ENCODE measurements around the gene RPP14.
"Not testable (repeated sequence)": the region's sequence is repeated elsewhere in the genome, so short reads cannot be mapped to it uniquely, and the experiment has no call there.

RPP14 gene

DNA sequence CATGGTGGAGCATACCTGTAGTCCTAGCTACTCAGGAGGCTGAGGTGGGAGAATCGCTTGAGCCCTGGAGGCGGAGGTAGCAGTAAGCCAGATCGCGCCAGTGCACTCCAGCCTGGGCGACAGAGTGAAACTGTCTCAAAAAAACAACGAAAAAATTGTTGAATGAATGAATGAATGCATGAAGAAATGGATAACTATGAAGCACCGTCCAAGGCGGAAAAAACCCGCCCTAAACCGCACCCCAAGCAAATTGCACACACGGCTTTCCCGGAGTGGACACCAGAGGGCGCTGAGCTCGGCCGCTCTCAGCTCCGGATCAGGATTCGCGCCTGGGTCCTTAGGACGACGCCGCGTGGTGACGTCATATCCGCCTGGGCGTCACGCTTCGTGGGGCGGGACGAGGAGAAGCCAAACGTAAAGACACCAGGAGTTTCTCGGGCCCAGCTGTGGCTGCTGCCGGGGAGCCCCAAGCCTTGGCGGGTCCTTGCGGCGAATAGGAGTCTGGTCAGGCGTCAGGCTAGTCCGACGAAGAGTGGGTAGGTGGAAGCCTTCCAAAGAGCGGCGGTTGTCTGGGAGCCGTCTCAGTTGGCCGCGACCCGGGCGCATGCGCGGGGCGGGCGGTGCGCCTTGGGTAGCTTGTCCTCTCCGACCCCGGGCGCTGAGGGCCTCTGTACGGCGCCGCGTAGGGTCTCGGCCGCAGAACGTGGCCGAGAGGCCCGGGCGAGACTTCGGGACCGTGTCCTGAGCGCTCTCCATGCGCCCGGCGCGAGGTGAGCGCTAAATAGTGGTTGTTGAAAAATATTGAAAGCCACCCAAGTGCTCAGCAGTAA, at the start of gene RPP14, which contains the start of gene HTD2:
Gene RPP14 (plus strand): TSS at position 364 of the 830 bp plus-strand sequence. CDS start 4,085 bp downstream, outside the sequence.
Gene HTD2 (plus strand): TSS at position 639 of the 830 bp plus-strand sequence. CDS start 11,094 bp downstream, outside the sequence.
- peak; percentile 83 for DNase-seq

DNA sequence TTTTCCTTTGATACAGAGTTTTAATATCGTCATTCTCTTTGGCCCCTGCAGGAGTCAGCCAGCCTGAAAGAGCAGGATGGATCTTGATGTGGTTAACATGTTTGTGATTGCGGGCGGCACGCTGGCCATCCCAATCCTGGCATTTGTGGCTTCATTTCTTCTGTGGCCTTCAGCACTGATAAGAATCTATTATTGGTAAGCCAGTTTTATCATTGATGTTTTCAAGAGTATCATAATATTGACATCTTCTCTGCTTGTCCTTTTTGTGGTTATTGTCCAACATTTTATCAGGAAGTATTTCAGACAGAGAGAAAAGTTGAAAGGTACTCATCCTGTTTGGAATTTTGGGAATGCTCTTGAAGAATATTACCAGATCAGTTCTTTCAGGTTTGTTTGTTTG, 49.5 kb upstream of the RPP14 start:
- no peak for DNase-seq

DNA sequence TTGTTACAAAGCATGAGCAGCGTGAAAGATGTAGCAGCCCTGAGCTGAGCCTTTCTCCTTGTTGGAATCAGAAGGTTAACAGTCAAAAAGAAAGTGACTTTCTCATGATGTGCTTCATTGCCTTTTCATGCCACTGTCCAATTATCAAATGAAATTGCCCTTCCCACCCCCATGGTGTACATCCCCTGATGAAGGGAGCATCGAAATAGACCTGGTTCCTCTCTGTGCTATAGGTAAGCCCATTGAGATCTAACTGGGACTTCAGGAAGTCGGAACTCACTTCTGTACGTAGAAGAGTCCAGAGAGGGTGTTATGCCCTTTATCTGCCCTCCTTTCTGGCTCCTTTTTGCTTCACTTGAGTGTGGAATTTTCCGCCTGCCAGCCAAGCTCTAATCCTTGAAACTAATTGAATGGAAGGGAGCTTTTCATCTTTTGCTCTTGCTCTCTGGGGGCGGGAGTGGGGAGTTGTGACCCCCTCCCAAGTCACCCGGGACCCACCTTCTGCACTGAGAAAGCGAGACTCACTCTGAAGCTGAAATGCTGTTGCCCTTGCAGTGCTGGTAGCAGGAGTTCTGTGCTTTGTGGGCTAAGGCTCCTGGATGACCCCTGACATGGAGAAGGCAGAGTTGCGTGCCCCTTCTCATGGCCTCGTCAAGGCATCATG, 47.5 kb upstream of the RPP14 start:
- DNase-seq: no peak

DNA sequence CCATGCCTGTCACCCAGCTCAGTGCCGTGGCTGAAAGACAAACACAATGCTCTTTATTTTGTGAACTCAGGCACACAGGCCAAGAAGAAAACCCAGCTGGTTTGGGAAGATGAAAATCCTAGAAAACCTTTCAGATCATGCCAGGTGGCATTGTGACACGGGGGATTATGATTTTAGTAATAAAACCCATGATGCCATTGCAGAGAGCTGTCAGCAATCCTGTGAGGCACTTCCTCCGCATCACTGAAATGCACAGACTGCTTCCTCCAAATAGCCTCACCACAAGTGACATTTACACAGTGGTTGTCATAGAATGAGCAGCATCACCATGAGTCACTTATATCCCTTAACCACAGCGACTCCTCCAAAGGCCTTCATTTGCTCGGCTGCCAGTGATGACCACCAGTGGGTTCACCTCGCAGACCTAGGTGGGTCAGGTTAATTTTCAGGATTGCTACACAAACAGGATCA, 45.7 kb upstream of the RPP14 start:
- DNase-seq: no peak

DNA sequence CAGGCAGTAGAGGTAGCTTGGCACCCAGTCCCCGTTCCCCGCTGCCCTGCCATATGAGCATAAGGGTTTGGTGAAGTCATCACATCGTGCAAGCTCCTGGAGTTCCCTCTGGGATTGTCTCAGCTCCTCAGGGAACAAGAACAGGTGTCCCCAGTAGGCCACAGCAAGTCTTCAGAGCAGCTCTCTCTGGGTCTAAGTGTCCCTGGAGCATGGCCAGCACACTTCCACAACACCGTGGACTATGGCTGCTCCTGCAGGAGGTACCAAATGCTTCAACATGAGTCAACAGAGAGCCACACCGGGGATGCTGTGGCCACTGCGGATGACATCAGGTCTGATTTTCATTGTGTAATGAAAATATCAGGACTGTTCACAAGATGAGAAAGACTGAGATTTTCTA, 45.3 kb upstream of the RPP14 start:
- DNase-seq: no peak

DNA sequence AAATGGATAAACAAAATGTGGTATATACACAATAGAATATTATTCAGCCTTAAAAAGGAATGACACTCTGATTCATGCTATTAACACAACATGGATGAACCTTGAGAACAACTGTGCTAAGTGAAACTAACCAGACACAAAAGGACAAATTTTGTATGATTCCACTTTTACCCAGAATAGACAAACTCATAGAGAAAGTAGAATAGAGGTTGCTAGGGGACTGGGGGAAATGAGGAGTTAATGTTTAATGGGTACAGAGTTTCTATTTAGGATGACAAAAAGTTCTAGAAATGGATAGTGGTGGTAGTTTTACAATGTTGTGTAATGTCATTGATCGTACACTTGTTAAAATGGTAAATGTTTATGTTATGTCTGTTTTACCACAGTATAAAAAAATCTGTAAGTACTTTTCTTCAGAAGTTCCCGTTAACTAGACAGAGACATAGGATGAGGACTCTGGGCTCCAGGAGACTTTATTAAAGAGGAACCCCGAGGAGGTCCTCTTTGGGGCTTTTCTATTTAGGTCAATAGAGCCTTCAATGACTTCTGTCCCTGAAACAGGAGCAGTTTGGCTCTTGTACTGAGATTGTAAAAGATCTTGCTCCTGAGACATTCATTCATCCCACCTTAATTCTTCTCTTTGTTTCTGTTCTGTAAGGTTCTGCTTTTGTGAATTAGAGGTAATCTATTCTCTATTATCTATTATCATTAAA, 43.9 kb upstream of the RPP14 start:
- no peak for DNase-seq

DNA sequence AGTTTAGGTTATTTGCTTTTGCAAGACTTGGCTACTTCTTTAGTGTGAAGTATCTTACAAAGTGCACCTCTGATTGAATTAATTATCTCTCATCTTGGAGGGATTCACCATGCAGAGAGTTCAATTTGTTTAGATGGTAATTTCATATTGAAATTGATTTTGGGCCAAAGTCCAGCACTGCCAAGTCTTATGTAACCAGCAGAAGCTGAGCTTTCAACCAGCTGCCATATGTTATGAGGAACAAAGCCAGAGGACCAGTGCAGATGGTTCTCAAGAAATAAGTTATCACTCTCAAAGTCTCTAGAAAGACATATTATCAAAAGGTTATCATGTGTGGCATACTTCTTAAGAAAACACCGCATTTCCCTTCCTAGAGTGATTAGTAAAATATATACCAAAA, 39.5 kb upstream of the RPP14 start:
- no peak for DNase-seq

DNA sequence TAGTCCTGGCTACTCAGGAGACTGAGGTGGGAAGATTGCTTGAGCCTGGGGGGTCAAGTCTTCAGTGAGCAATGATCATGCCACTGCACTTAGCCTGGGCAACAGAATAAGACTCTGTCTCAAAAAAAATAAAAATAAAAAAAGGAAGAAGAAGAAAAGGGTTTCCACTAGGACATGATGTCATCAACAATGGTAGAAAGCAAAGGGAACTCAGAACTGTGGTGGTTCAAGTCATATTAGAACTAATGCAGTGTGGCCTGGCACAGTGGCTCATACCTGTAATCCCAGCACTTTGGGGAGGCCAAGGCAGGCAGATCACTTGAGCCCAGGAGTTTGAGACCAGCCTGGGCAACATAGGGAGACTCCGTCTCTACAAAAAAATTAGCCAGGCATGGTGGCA, 38.5 kb upstream of the RPP14 start:
- DNase-seq: not testable (repeated sequence)

DNA sequence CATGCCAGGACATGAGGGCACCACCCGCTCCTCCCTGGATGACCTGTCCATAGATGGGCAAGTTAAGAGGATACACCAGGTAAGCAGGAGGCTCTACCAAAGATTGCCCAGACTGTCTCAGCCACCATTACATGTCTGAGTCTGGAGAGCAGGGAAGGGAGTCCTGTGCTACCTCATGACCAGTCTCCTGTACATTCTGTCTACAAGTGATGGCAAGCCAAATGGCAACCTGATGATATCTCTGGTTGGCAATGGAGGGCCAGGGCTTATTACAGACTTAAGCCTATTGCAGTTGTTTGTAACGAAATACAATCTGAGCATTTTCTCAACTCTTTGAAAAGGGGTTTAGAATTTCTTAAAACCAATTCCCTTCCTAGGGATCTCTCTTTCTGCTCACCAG, 36.7 kb upstream of the RPP14 start:
- no peak for DNase-seq

DNA sequence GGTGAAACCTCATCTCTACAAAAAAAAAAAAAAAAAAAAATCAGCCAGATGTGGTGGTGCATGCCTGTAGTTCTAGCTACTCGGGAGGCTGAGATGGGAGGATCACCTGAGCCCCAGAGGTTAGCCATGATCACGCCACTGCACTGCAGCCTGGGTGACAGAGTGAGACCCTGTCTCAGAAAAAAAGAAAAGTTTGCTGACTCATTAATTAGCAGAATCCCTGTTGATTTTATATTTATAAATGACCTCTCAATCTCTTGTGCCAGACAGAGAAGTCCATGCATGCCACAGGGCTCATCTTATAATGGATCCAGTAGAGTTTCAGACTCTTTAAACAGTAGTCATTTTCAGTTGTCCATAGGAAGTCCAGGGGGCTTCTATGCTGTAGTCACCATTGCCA, 35.6 kb upstream of the RPP14 start:
- no peak for DNase-seq

DNA sequence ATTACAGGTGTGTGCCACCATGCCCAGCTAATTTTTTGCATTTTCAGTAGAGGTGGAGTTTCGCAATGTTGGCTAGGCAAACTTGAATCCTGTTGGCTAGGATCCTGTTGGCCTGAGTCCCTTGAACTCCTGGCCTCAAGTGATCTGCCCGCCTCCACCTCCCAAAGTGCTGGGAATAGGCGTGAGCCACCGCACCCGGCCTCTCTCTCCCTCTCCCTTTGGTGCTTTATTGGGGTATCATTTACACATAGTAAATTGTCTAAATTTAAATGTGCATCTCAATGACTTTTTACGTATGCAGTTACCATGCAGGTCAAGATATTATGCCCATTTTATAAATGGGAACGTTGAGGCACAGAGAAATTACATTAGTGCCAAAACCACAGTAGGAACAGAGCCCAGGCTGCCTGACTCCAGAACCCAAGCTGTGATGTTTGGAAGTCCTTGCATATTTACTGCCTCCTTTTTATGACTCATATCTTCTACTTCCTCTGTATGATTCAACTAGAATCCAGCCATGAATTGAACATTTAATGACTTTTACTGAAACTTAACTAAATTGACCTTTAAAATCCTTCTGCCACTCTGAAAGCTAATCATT, 34.0 kb upstream of the RPP14 start:
- DNase-seq: no peak

DNA sequence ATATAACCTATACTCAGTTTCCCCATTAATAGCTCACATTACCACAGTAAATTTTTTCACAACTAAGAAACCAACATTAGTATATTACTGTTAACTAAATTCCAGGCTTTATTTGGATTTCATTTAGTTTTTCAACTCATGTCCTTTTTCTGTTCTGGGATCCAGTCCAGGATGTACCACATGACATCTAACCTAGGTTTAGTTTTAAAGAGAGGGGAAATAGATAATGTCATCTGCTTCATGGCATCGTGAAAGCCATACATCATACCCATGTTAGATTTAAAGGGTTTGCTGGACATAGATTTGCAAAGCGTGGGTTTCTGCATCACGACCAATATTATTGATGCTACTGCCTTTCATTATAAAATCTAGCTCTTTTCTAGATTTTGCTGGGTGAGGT, 33.2 kb upstream of the RPP14 start:
- DNase-seq: no peak

DNA sequence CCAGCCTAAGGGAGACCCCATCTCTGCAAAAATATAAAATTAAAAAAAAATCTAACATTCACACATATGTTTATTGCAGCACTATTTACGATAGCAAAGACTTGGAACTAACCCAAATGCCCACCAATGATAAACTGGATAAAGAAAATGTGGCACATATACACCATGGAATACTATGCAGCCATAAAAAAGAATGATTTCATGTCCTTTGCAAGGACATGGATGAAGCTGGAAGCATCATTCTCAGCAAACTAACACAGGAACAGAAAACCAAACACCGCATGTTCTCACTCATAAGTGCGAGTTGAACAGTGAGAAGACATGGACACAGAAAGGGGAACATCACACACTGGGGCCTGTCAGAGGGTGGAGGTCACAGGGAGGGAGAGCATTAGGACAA, 32.7 kb upstream of the RPP14 start:
- DNase-seq: not testable (repeated sequence)

DNA sequence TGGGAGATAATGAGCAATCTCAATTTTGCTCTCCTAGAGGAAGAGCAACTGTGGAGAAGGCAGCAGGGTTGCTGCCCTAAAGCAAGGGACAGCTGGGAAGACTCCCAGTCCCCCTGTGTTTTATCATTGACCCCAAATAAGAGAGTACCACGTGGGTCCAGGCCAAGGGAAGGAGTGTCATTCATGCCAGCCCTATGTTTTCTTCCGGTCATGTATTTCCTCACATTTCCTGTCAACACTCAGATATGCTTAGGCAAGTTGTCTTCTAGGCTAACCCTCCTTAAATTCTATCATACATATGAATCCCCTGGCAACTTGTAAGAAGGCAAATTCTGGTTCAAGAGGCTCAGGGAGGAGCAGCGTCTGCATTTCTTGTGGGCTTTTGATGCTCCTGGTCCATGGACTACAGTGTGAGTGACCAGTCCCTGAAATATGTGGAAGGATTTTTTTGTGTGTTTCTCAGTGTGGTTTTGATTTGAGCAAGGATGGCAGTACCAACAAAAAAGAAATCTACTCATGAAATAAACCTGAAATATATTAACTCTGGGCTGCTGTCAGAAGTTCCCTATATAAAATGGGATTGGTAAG, 31.9 kb upstream of the RPP14 start:
- no peak for DNase-seq

DNA sequence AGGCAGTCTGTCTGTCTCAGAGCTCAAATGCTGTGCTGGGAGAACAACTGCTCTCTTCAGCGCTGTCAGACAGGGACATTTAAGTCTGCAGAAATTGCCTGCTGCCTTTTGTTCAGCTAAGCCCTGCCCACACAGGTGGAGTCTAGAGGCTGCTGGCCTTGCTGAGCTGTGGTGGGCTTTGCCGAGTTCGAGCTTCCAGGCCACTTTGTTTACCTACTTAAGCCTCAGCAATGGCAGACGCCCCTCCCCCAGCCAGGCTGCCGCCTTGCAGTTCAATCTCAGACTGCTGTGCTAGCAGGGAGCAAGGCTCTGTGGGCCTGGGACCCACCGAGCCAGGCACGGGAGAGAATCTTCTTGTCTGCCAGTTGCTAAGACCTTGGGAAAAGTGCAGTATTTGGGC, 25.0 kb upstream of the RPP14 start:
- no peak for DNase-seq

DNA sequence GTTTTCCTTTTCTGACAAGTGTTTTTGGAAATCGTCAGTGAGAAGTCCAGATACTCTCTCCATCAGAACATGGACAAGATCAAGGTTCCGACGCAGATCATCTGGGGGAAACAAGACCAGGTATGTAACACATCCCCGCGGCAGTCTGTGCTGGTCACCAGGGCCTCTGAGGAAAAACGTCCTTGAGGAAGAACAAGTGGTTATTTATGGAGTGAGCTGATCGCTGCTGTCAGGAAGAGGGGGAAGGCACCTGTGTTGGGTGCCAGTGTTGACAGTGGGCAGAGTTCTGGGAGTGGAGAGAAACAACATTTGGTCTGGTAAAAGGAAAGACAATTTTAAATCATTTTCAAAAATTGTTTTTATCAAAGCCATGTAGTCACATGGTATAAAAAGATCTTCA, 20.7 kb upstream of the RPP14 start:
- no peak for DNase-seq

DNA sequence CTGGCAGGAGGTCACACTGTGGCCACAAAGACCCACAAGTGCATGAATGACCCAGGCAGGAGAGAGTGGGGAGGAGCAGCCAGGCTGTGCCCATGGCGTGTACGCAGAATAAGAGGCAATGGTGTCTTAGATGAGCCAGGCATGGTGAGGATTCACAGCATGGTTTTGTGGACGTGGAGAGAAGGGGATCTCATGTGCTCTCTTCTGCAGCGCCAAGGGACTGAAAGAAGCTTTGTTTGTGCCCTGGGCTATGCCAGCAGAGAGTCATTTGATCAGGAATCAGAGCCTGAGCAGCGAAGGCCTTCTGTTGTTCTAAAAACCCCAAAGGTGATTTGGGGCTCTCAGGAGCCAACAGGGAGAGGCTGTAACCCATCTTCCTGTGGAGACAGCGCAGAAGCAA, 18.7 kb upstream of the RPP14 start:
- no peak for DNase-seq

DNA sequence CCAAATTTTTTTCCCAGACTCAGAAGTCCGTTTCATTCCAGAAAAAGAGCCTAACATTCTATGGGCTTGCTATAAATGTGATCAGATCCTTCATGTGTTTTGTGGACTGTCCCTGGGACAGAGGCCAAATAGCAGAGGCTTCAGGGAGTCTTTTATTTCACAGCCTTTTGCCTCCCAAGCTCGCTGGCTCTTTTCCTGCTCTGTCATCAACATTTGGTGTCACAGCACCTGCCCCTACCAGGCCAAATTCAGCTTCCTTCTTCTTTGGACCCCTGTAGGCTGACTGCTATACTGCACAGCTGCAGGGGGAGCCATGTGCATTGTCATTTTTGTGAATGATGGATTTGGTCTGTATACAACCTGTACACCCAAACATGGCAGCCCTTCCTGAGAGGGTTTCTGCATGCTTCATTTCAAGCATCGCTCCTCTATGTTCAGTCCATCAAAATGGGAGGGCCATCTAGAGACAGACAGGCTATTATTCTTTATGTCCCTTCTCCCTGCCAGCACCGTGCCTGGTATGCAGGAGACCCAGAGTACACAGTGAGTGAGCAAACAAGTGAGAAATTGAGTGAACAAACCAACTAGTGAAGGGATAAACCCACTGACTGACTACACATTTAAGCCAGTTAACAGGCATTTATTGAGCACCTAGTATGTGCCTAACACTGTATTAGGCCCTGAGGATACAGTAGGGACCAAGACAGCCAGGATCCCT, 17.9 kb upstream of the RPP14 start:
- DNase-seq: no peak

DNA sequence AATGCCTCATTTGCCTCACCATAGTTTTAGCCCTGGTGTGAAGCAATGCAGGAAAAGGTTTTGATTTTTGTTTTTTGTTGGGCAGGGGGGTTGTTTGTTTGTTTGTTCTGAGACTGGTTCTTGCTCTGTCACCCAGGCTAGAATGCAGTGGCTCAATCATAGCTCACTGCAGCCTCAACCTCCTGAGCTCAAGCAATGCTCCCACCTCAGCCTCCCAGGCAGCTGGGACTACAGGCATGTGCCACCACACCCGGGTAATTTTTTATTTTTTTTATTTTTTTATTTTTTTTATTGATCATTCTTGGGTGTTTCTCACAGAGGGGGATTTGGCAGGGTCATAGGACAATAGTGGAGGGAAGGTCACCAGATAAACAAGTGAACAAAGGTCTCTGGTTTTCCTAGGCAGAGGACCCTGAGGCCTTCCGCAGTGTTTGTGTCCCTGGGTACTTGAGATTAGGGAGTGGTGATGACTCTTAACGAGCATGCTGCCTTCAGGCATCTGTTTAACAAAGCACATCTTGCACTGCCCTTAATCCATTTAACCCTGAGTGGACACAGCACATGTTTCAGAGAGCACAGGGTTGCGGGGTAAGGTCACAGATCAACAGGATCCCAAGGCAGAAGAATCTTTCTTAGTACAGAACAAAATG, 17.0 kb upstream of the RPP14 start:
- DNase-seq: not testable (repeated sequence)

DNA sequence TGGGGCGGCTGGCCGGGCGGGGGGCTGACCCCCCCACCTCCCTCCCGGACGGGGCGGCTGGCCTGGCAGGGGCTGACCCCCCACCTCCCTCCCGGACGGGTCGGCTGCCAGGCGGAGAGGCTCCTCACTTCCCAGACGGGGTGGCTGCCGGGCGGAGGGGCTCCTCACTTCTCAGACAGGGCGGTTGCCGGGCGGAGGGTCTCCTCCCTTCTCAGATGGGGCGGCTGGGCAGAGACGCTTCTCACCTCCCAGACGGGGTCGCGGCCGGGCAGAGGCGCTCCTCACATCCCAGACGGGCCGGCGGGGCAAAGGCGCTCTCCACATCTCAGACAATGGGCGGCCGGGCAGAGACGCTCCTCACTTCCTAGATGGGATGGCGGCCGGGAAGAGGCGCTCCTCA, 15.6 kb upstream of the RPP14 start:
- not testable (repeated sequence) for DNase-seq

DNA sequence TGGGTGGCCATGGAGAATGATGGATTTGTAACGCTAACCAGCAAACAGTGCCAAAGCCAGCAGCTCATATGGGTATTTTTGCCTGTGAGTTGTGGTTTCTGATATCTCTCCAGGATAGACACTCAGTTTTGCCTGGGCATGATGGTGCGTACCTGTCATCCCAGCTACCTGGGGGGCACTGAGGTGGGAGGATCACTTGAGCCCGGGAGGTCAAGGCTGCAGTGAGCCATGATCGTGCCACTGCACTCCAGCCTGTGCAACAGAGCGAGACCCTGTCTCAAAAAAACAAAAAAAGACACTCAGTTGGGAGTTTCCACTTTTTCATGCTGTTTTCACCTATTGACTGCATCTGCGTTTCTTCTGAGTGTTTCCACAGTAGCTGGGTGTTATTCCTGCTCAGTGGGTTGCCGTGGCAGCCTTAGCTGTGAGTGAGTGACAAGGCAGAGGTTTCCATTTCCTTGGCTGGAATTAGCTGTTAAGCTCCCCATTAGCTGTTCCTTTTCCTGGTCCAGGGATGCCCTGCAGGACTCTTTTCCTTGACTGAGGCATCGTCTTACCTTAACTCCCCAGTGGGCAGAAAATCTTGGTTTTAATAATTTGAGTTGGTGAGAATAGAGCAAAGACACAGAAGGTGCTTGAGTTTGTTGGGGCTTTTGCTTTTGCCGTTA, 14.2 kb upstream of the RPP14 start:
- DNase-seq: no peak
